GM12878 (cell line): ENCODE results near the gene B9D2. TPM values are rescaled to one million over a fixed set of nuclear protein-coding genes. Genes with fewer than 3 reads are reported as not detected.
A peak's percentile ranks its signal among the peaks of the same experiment; 100 is the strongest.

Experiments
- ATAC-seq: fragments of 200-7000 bp; cut with Tn5 transposase; 3 replicates; pipeline ENCODE4 v1.9.1; 2020; ENCODE audit warnings: mild to moderate bottlenecking, moderate library complexity
- BruUV-seq: library from RNA; stranded (reverse); fragments of 400-500 nt; replicated peaks from 2 replicates; lab custom pipeline; 2021; lab: Mats Ljungman, UMichigan
- CTCF ChIA-PET: fragments of 300-600 bp; sonication (Branson Sonifier 250); formaldehyde crosslinking; extraction: SDS; loops from one replicate; lab custom pipeline; 2021; ENCODE audit warnings: inconsistent platforms; lab: Yijun Ruan, JAX
- POLR2A ChIA-PET: fragments of 350-600 bp; formaldehyde crosslinking; extraction: SDS; loops from one replicate; lab custom pipeline; 2021; ENCODE audit warnings: inconsistent platforms; lab: Charles Lee
- RAD21 ChIA-PET: fragments of 300-600 bp; sonication (Branson Sonifier 250); formaldehyde crosslinking; loops from one replicate; lab custom pipeline; 2023; ENCODE audit warnings: antibody characterized with exemption; ENCODE audit not compliant: unreplicated experiment; lab: Charles Lee
- SMC1A ChIA-PET: fragments of 300-600 bp; sonication (Branson Sonifier 250); formaldehyde crosslinking; loops from one replicate; lab custom pipeline; 2023; ENCODE audit not compliant: unreplicated experiment, uncharacterized antibody; lab: Charles Lee
- DNase-seq: peaks from one replicate; pipeline ENCODE4 v3.0.0-alpha.2; 2011; ENCODE audit warnings: low read depth, low spot score
- FAIRE-seq: peaks from 3 replicates; lab custom pipeline; 2011; peaks lifted over from hg19 to GRCh38; lab: Jason Lieb, UNC
- H2AFZ ChIP-seq: 2 replicates; pipeline ENCODE4 v1.6.0; 2011; ENCODE audit warnings: low read depth, low read length, control low read depth; ENCODE audit not compliant: control insufficient read depth
- H3K27ac ChIP-seq: 2 replicates; pipeline ENCODE4 v1.5.1; 2011; ENCODE audit warnings: control low read depth; ENCODE audit not compliant: control insufficient read depth, insufficient read depth
- H3K27me3 ChIP-seq, 2 experiments: replicated peaks in 1 of 2; 2 replicates each; pipeline versions ENCODE4 v1.6.0 to v1.6.1; 2011; ENCODE audit warnings: low read length in 1 of 2; ENCODE audit not compliant: control insufficient read depth in 2 of 2, insufficient read depth in 2 of 2
- H3K36me3 ChIP-seq, 2 experiments: 2 replicates each; pipeline ENCODE4 v1.5.1; 2011; ENCODE audit warnings: low read length in 1 of 2; ENCODE audit not compliant: control insufficient read depth in 2 of 2, insufficient read depth in 2 of 2
- H3K4me1 ChIP-seq: 2 replicates; pipeline ENCODE4 v1.6.1; 2011; ENCODE audit warnings: mild to moderate bottlenecking, low read length, moderate library complexity, mixed read lengths; ENCODE audit not compliant: control insufficient read depth, insufficient read depth
- H3K4me2 ChIP-seq: 2 replicates; pipeline ENCODE4 v1.6.0; 2011; ENCODE audit warnings: control low read depth; ENCODE audit not compliant: control insufficient read depth, insufficient read depth
- H3K4me3 ChIP-seq: fragments of 200-600 bp; sonication (generic); 2 replicates; pipeline ENCODE4 v1.5.1; 2016
- H3K79me2 ChIP-seq: 2 replicates; pipeline ENCODE4 v1.6.0; 2011; ENCODE audit warnings: low read length; ENCODE audit not compliant: control insufficient read depth, insufficient read depth
- H3K9ac ChIP-seq: 2 replicates; pipeline ENCODE4 v1.8.0; 2011; ENCODE audit warnings: low read length, control low read depth, mixed read lengths; ENCODE audit not compliant: control insufficient read depth, insufficient read depth
- H3K9me3 ChIP-seq: replicated peaks from 3 replicates; pipeline ENCODE4 v1.5.1; 2011; ENCODE audit warnings: mild to moderate bottlenecking, low read length; ENCODE audit not compliant: control insufficient read depth, insufficient read depth
- H4K20me1 ChIP-seq: 2 replicates; pipeline ENCODE4 v1.6.0; 2011; ENCODE audit not compliant: control insufficient read depth, insufficient read depth
- ATF2 ChIP-seq: IDR thresholded peaks from 2 replicates; pipeline ENCODE4 v1.6.1; 2012; ENCODE audit warnings: low read length, inconsistent platforms
- BCL3 ChIP-seq: IDR thresholded peaks from 2 replicates; pipeline ENCODE4 v1.6.1; 2011; ENCODE audit warnings: borderline replicate concordance, low read depth, mild to moderate bottlenecking, moderate library complexity, low read length; ENCODE audit not compliant: insufficient read depth, poor library complexity, severe bottlenecking
- CREM ChIP-seq: IDR thresholded peaks from 2 replicates; pipeline ENCODE4 v1.6.1; 2014; ENCODE audit warnings: antibody characterized with exemption, low read depth
- IKZF1 ChIP-seq: fragments of 450-650 bp; conservative IDR thresholded peaks from 2 replicates; pipeline ENCODE4 v1.6.1; 2017; ENCODE audit warnings: antibody characterized with exemption, mild to moderate bottlenecking
- IKZF2 ChIP-seq, 2 experiments: fragments of 450-650 bp; IDR thresholded peaks; 2 replicates each; pipeline ENCODE4 v1.6.1; 2017; ENCODE audit warnings: mild to moderate bottlenecking in 2 of 2, moderate library complexity in 2 of 2
- IRF5 ChIP-seq: fragments of 450-650 bp; IDR thresholded peaks from 2 replicates; pipeline ENCODE4 v1.6.1; 2017; ENCODE audit warnings: borderline replicate concordance
- MTA2 ChIP-seq: fragments of 450-650 bp; IDR thresholded peaks from 2 replicates; pipeline ENCODE4 v1.6.1; 2016; ENCODE audit warnings: low read depth, mild to moderate bottlenecking, moderate library complexity
- MYC ChIP-seq: IDR thresholded peaks from 2 replicates; pipeline ENCODE4 v1.6.1; 2011; ENCODE audit warnings: mild to moderate bottlenecking, low read length, moderate library complexity, inconsistent platforms; ENCODE audit not compliant: insufficient read depth, insufficient replicate concordance, insufficient read length, severe bottlenecking
- NFYB ChIP-seq: IDR thresholded peaks from 2 replicates; pipeline ENCODE4 v1.6.1; 2011; ENCODE audit warnings: low read depth, mild to moderate bottlenecking, low read length, improper control_type of control experiment, moderate library complexity; ENCODE audit not compliant: insufficient read depth
- NKRF ChIP-seq: fragments of 450-650 bp; conservative IDR thresholded peaks from 2 replicates; pipeline ENCODE4 v1.6.1; 2017; ENCODE audit warnings: mild to moderate bottlenecking, moderate library complexity
- PAX5 ChIP-seq: IDR thresholded peaks from 2 replicates; pipeline ENCODE4 v1.6.1; 2011; ENCODE audit warnings: low read depth, low read length, borderline replicate concordance
- POLR2A ChIP-seq: IDR thresholded peaks from 2 replicates; pipeline ENCODE4 v1.6.1; 2011; ENCODE audit warnings: low read depth, mild to moderate bottlenecking, low read length
- POLR2AphosphoS5 ChIP-seq: IDR thresholded peaks from 2 replicates; pipeline ENCODE4 v1.6.1; 2011; ENCODE audit warnings: mild to moderate bottlenecking, low read length, inconsistent platforms
- POU2F2 ChIP-seq: IDR thresholded peaks from 3 replicates; pipeline ENCODE4 v1.6.1; 2011; ENCODE audit warnings: low read depth, mild to moderate bottlenecking, low read length, borderline replicate concordance
- SREBF1 ChIP-seq: IDR thresholded peaks from 2 replicates; pipeline ENCODE4 v1.6.1; 2012; ENCODE audit warnings: mild to moderate bottlenecking, low read length
- TCF12 ChIP-seq: IDR thresholded peaks from 2 replicates; pipeline ENCODE4 v1.6.1; 2011; ENCODE audit warnings: low read depth, mild to moderate bottlenecking, low read length
- WGBS: methylation state at CpG from one replicate; pipeline ENCODE4 v1.1.6; 2016; ENCODE audit warnings: low lambda C conversion rate; ENCODE audit not compliant: insufficient replicate concordance, insufficient coverage; ENCODE audit errors: missing lambda C conversion rate; 5-methylcytosine and 5-hydroxymethylcytosine counted together
- in situ Hi-C: fragments of 300-500 bp; cut with MboI; formaldehyde crosslinking; loops from 9 replicates; pipeline ENCODE4 v1.14.3; 2018; ENCODE audit warnings: mixed read lengths
- intact Hi-C: fragments of 100-400 bp; cut with micrococcal nuclease; formaldehyde crosslinking; loops from one replicate; pipeline ENCODE4 v1.14.2; 2022; ENCODE audit not compliant: unreplicated experiment
- polyA plus RNA-seq, 11 experiments: library from polyadenylated mRNA; depleted of rRNA in 4 of 11; unstranded in 6 of 11; stranded (reverse) in 5 of 11; fragments of >200 nt; fragmentation: Nextera tagmentation in 4 of 11; fragmentation: Illumina TruSeq in 1 of 11; extraction: Ambion mirVana in 4 of 11; extraction: Trizol in 1 of 11; gene quantifications; 1 replicate in 1 of 11; 2 replicates in 10 of 11; pipeline versions ENCODE4 v1.2.1 to v1.2.3, GENCODE V29; 2011 to 2016; ENCODE audit warnings: inconsistent platforms in 2 of 11, missing spikeins in 2 of 11, low read depth in 1 of 11
- total RNA-seq, 4 experiments: library from RNA; depleted of rRNA in 3 of 4; stranded (reverse); fragments of >200 nt in 3 of 4; fragmentation: Illumina TruSeq in 1 of 4; extraction: Trizol in 1 of 4; gene quantifications; 2 replicates each; pipeline versions ENCODE4 v1.2.1 to v1.2.3, GENCODE V29; 2013 to 2021

Gene B9D2
- total and polyA plus RNA-seq, 10 of the 15 experiments (the other 5 are each of a cell fraction or from before 2014, with no cell fraction given), result 2.4 to 12.4 (median 5.0) TPM

GRCh38 chr19:41318696-41319499 lies 45.1 kb downstream of the B9D2 start:
- Histone ChIP-seq H3K9me3 (no peaks in the 10 kb centered on the region), H3K36me3 (peaks cover 16 to 33% of the 10 kb centered on the region in 2 experiments), H3K79me2 (no peaks in the 10 kb centered on the region), H3K4me3 (no peak overlapping the region), H2AFZ (no peak overlapping the region), H3K27ac (no peak overlapping the region), H3K27me3 (no peaks in the 10 kb centered on the region), H3K4me2 (no peak overlapping the region), H3K9ac (no peak overlapping the region), H3K4me1 (no peaks in the 10 kb centered on the region), H4K20me1 (no peaks in the 10 kb centered on the region)
- in situ Hi-C loops, result no loop called here
- BruUV-seq, result no TSS peak
- no peak; the same call in 2 of the 3 replicates for ATAC-seq
- 76% methylated on average over 19 of the region's 19 CpGs for WGBS
- no peak for FAIRE-seq
- SMC1A ChIA-PET, result no interaction called here
- RAD21 ChIA-PET, result no interaction called here
- POLR2A ChIA-PET, result no interaction called here
- TF ChIP-seq PAX5 (no peak), MTA2 (no peak), SREBF1 (no peak), CREM (no peak), POU2F2 (no peak), NFYB (no peak), POLR2AphosphoS5 (peak; percentile 58), NKRF (no peak), IRF5 (no peak), IKZF2 (IDR thresholded peaks at IDR 0.05) (no peak), ATF2 (no peak), MYC (no peak), POLR2A (peak; percentile 67), IKZF1 (no peak), TCF12 (no peak), BCL3 (peak; percentile 83)
- intact Hi-C loops, result no loop called here
- no peak for DNase-seq
- CTCF ChIA-PET, result no interaction called here
